ENCODE measurements around the gene RIT2.

GRCh38 chr18:43092539-43092938 lies 22.9 kb downstream of the RIT2 start:
- TF ChIP-seq, protein P1, sequence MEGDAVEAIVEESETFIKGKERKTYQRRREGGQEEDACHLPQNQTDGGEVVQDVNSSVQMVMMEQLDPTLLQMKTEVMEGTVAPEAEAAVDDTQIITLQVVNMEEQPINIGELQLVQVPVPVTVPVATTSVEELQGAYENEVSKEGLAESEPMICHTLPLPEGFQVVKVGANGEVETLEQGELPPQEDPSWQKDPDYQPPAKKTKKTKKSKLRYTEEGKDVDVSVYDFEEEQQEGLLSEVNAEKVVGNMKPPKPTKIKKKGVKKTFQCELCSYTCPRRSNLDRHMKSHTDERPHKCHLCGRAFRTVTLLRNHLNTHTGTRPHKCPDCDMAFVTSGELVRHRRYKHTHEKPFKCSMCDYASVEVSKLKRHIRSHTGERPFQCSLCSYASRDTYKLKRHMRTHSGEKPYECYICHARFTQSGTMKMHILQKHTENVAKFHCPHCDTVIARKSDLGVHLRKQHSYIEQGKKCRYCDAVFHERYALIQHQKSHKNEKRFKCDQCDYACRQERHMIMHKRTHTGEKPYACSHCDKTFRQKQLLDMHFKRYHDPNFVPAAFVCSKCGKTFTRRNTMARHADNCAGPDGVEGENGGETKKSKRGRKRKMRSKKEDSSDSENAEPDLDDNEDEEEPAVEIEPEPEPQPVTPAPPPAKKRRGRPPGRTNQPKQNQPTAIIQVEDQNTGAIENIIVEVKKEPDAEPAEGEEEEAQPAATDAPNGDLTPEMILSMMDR (conservative IDR thresholded peaks at IDR 0.05), result no peak
- no peak for TF ChIP-seq EZH2 (IDR thresholded peaks at IDR 0.05; ENCODE audit: low read depth)
